Activated naive CD8-positive, alpha-beta T cell treated with anti-CD3 and anti-CD28 coated beads for 36 hours (primary cell): ENCODE data around the gene IARS1. TPM values are rescaled to one million over a fixed set of nuclear protein-coding genes. Genes with fewer than 3 reads are reported as not detected.

Experiments
- DNase-seq: peaks from one replicate; pipeline ENCODE4 v3.0.0; 2021
- H3K27ac Mint-ChIP-seq: one replicate; pipeline ENCODE4 v1.8.0; 2022; ENCODE audit warnings: mild to moderate bottlenecking, moderate library complexity, mixed read lengths
- H3K27me3 Mint-ChIP-seq: one replicate; pipeline ENCODE4 v1.8.0; 2022; ENCODE audit warnings: mild to moderate bottlenecking, mixed read lengths
- H3K36me3 Mint-ChIP-seq: one replicate; pipeline ENCODE4 v1.8.0; 2021; ENCODE audit warnings: mild to moderate bottlenecking, mixed read lengths
- H3K4me1 Mint-ChIP-seq: one replicate; pipeline ENCODE4 v1.8.0; 2021; ENCODE audit warnings: mixed read lengths
- H3K4me3 Mint-ChIP-seq: one replicate; pipeline ENCODE4 v1.8.0; 2022; ENCODE audit warnings: mild to moderate bottlenecking, moderate library complexity, mixed read lengths
- H3K9me3 Mint-ChIP-seq: one replicate; pipeline ENCODE4 v1.8.0; 2022; ENCODE audit warnings: mixed read lengths
- total RNA-seq, 2 experiments: library from RNA; stranded (reverse); gene quantifications; one replicate each; pipeline ENCODE4 v1.2.3, GENCODE V29; 2021

Gene IARS1
- total RNA-seq, 2 experiments from 2014 or later, result 280 TPM

DNA sequence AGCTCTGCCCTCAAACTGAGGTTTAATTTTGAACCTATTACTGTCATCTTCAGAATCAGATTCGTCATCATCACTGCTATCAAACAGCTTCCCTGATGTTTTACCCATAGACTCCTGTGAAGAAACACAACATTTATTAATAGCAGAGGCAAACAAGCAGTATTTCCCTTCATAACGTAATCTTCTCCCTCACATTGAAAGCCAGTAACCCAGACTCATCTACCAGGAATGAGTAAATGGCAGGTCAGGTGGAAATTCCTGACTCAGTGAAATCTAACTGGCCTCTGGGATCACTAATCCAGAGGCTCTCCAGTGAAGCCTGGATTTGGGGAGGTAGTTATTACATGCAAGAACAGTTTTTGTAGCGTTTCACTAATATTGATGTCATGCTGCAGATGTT lies 17.1 kb upstream of the IARS1 start:
- H3K4me1 Mint-ChIP-seq, result peaks cover 26% of the 10 kb centered on the region

DNA sequence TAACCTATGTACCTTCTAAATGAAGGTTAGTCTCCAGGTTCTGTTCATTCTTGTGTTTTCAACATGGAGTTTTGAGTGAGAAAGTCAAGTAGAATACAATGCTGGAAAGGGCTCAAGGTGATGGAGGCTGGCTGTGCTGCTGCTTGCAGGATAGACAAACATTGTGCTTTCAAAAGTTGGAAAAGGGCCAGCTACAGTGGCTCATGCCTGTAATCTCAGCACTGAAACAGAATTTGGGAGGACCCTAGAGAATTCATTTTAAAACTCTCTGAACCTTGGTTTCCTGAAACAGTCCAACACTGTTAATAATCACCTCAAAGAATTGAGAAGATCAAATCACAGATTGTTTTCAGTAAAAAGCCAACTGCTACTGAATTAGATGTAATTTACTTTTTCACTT lies 15.4 kb upstream of the IARS1 start:
- H3K36me3 Mint-ChIP-seq, result peaks cover 51% of the 10 kb centered on the region
- no peaks in the 10 kb centered on the region for H3K27me3 Mint-ChIP-seq
- H3K4me1 Mint-ChIP-seq, result peaks cover 14% of the 10 kb centered on the region
- no peak overlapping the region for H3K4me3 Mint-ChIP-seq
- no peak overlapping the region for H3K27ac Mint-ChIP-seq
- no peaks in the 10 kb centered on the region for H3K9me3 Mint-ChIP-seq
- DNase-seq, result no peak

More for the DNA sequence above, 17.1 kb upstream of the IARS1 start:
- H3K9me3 Mint-ChIP-seq, result no peaks in the 10 kb centered on the region
- H3K4me3 Mint-ChIP-seq, result no peak overlapping the region
- H3K36me3 Mint-ChIP-seq, result peaks cover 56% of the 10 kb centered on the region
- no peaks in the 10 kb centered on the region for H3K27me3 Mint-ChIP-seq
- DNase-seq, result no peak
- no peak overlapping the region for H3K27ac Mint-ChIP-seq

- no peaks in the 10 kb centered on the region for H3K27me3 Mint-ChIP-seq
- H3K27ac Mint-ChIP-seq, result no peak overlapping the region
- H3K4me3 Mint-ChIP-seq, result no peak overlapping the region
- no peaks in the 10 kb centered on the region for H3K9me3 Mint-ChIP-seq
- peaks cover 17% of the 10 kb centered on the region for H3K4me1 Mint-ChIP-seq
- peaks cover 31% of the 10 kb centered on the region for H3K36me3 Mint-ChIP-seq
- DNase-seq, result no peak
Measured at GRCh38 chr9:92300936-92301335, 7.4 kb upstream of the IARS1 start.

GRCh38 chr9:92299116-92299515 lies 5.6 kb upstream of the IARS1 start:
- Mint-ChIP-seq H3K4me3 (no peak overlapping the region), H3K27me3 (no peaks in the 10 kb centered on the region), H3K4me1 (peaks cover 27% of the 10 kb centered on the region), H3K36me3 (peaks cover 23% of the 10 kb centered on the region), H3K27ac (peak overlapping the region; percentile 52), H3K9me3 (no peaks in the 10 kb centered on the region)
- no peak for DNase-seq

GRCh38 chr9:92298036-92298435 lies 4.5 kb upstream of the IARS1 start:
- Mint-ChIP-seq H3K4me3 (no peak overlapping the region), H3K27me3 (no peaks in the 10 kb centered on the region), H3K9me3 (no peaks in the 10 kb centered on the region)

GRCh38 chr9:92297611-92298010 lies 4.1 kb upstream of the IARS1 start:
- Mint-ChIP-seq H3K36me3 (peaks cover 31% of the 10 kb centered on the region), H3K27ac (peak overlapping the region; percentile 76), H3K27me3 (no peaks in the 10 kb centered on the region), H3K4me3 (no peak overlapping the region), H3K4me1 (peaks cover 32% of the 10 kb centered on the region), H3K9me3 (no peaks in the 10 kb centered on the region)
- no peak for DNase-seq

More at GRCh38 chr9:92298036-92298435, 4.5 kb upstream of the IARS1 start:
- DNase-seq, result no peak
- Mint-ChIP-seq H3K4me1 (peaks cover 30% of the 10 kb centered on the region), H3K27ac (peak overlapping the region; percentile 76), H3K36me3 (peaks cover 30% of the 10 kb centered on the region)

DNA sequence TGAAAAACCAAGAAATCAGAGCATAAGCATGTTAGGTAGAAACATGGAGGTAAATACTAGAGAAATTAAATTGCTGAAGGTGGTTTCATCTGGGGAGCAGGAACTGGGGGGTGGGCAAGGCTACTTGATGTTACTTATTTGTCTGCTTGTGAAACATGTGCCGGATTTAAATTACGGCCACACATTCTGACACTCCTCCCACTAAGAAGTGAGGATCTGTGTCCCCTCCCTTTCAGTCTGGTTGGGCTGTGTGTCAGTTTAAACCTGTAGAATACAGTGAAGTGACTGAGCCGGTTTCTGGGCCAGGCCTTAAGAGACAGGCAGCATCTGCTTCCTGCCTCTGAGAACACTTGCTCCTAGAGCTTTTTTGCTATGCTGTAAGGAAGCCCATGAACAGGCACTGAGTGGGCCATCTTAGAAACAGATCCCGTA lies 2.3 kb upstream of the IARS1 start:
- peaks cover 45% of the 10 kb centered on the region for H3K4me1 Mint-ChIP-seq
- no peak for DNase-seq
- no peaks in the 10 kb centered on the region for H3K9me3 Mint-ChIP-seq
- no peak overlapping the region for H3K4me3 Mint-ChIP-seq
- peak overlapping the region; percentile 47 for H3K27ac Mint-ChIP-seq
- H3K36me3 Mint-ChIP-seq, result peaks cover 46% of the 10 kb centered on the region
- no peaks in the 10 kb centered on the region for H3K27me3 Mint-ChIP-seq

- no peak for DNase-seq
- no peak overlapping the region for H3K4me3 Mint-ChIP-seq
- peaks cover 51% of the 10 kb centered on the region for H3K36me3 Mint-ChIP-seq
- no peaks in the 10 kb centered on the region for H3K27me3 Mint-ChIP-seq
- H3K9me3 Mint-ChIP-seq, result no peaks in the 10 kb centered on the region
- H3K27ac Mint-ChIP-seq, result peak overlapping the region; percentile 5
- peaks cover 50% of the 10 kb centered on the region for H3K4me1 Mint-ChIP-seq
Measured at GRCh38 chr9:92295240-92295790, 1.8 kb upstream of the IARS1 start.

DNA sequence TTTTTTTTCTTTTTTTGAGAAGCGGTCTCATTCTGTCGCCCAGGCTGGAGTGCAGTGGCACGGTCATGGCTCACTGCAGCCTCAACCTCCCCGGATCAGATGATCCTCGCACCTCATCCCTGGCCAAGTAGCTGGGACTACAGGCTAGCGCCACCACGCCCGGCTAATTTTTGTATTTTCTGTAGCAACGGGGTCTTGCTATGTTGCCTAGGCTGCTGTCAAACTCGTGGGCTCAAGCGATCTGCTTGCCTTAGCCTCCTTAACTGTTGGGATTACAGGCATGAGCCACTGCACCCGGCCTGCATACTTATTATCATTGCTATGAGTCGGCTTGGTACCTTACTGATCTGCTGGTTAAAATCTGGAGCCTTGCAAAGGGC lies 790 bp upstream of the IARS1 start:
- Mint-ChIP-seq H3K9me3 (no peaks in the 10 kb centered on the region), H3K4me3 (peak overlapping the region; percentile 97), H3K36me3 (peaks cover 58% of the 10 kb centered on the region), H3K4me1 (peaks cover 56% of the 10 kb centered on the region), H3K27me3 (no peaks in the 10 kb centered on the region), H3K27ac (peak overlapping the region; percentile 99)
- peak; percentile 14 for DNase-seq

DNA sequence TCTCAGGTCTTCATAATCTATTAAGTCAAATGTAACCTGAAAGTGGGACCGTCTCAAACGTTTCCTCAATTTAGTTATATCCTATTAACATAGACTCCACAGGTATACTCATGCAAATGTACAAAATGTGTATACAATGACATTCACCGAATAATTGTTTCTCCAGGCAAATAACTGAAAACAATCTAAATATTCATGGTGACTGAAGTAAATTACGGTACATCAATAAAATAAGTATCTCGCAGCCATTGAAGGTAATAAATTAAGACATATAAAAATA lies 482 bp downstream of the IARS1 start:
- H3K27ac Mint-ChIP-seq, result peak overlapping the region; percentile 99
- H3K27me3 Mint-ChIP-seq, result no peaks in the 10 kb centered on the region
- H3K4me1 Mint-ChIP-seq, result peaks cover 57% of the 10 kb centered on the region
- DNase-seq, result no peak
- peak overlapping the region; percentile 97 for H3K4me3 Mint-ChIP-seq
- no peaks in the 10 kb centered on the region for H3K9me3 Mint-ChIP-seq
- H3K36me3 Mint-ChIP-seq, result peaks cover 63% of the 10 kb centered on the region

DNA sequence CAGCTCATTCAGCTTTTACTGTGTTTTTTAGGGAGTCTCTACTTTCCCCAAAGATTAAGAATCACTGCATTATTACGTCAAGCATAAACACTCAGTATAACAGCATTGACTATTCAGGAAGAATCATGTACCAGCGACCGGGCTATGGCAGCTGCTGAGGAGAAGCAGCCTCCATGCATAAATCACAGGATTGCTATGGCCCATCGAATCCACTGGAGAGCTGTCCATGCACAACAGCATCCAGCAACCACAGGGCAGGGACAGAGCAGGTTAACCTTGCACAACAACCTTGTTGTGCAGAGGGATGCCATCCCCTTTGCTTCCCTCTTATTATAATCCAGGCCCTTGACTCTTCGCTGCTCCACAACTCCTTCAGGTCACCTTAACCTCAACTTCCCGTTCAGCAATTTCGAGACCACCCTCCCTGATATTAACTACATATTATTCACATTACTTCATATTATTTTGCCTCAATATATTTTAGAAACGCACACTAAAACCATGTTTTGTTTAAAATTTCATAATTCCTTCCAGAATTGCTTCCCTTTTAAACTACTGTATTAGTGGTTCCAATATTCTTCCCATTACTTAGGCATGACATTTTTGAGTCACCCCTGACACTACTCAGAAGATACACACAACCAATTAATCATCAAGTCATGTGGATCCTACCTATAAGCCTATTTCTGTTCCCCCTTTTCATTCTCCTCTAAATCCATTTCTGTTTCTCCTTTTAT lies 991 bp downstream of the IARS1 start:
- peaks cover 54% of the 10 kb centered on the region for H3K4me1 Mint-ChIP-seq
- H3K27me3 Mint-ChIP-seq, result no peaks in the 10 kb centered on the region

DNA sequence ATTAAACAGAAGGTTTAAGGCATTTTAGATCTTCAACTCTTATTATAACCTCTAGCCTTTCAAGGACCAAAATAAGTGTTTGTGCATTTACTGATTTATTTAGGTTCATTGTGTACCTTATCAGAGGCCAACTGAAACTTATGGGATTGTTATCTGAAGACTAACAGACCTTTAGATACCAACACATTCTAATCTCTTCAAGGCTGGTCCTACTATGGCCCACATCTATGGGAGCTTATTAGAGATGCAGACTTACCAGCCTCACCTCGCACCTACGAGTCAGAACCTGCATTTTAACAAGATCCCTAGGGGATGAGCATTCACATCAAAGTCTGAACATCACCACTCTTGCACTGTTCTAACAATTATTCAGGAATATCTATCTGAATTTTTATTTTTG lies 1.9 kb downstream of the IARS1 start:
- Mint-ChIP-seq H3K4me3 (peak overlapping the region; percentile 97), H3K27ac (peak overlapping the region; percentile 99), H3K36me3 (peaks cover 61% of the 10 kb centered on the region), H3K27me3 (no peaks in the 10 kb centered on the region), H3K9me3 (no peaks in the 10 kb centered on the region), H3K4me1 (peaks cover 54% of the 10 kb centered on the region)
- no peak for DNase-seq

More for the DNA sequence above, 991 bp downstream of the IARS1 start:
- no peak for DNase-seq
- Mint-ChIP-seq H3K27ac (peak overlapping the region; percentile 99), H3K4me3 (peak overlapping the region; percentile 97), H3K9me3 (no peaks in the 10 kb centered on the region), H3K36me3 (peaks cover 64% of the 10 kb centered on the region)

GRCh38 chr9:92290785-92291429 lies 2.6 kb downstream of the IARS1 start:
- H3K36me3 Mint-ChIP-seq, result peaks cover 61% of the 10 kb centered on the region
- no peak for DNase-seq
- H3K4me3 Mint-ChIP-seq, result peak overlapping the region; percentile 97
- H3K27ac Mint-ChIP-seq, result peak overlapping the region; percentile 57
- H3K4me1 Mint-ChIP-seq, result peaks cover 50% of the 10 kb centered on the region
- no peaks in the 10 kb centered on the region for H3K27me3 Mint-ChIP-seq
- no peaks in the 10 kb centered on the region for H3K9me3 Mint-ChIP-seq

DNA sequence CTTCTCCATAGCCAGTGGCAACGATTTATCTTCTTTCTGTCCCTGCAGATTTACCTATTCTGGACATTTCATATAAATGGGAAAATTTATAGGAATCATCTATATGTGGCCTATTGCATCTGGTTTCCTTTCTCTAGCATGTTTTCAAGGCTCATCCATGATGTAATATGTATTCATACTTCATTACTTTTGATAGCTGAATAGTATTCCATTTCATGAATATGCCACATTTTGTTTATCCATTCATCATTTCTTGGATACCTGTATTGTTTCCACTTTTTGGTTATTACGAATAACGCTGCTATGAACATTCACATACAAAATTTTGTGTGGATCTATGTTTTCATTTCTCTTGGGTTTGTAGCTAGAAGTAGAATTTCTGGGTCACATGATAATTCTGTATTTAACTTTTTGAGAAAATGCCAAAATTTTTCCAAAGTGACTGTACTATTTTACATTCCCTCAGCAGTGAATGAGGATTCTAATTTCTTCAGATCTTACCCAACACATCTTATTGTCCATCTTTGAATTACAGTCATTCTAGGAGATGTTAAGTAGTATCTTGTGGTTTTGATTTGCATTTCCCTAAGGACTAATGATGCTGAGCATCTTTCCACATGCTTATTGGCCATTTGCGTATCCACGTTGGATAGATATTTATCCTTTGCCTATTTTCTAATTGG lies 3.6 kb downstream of the IARS1 start:
- H3K4me1 Mint-ChIP-seq, result peaks cover 44% of the 10 kb centered on the region
- H3K36me3 Mint-ChIP-seq, result peaks cover 69% of the 10 kb centered on the region
- H3K9me3 Mint-ChIP-seq, result no peaks in the 10 kb centered on the region
- no peak for DNase-seq
- no peak overlapping the region for H3K4me3 Mint-ChIP-seq
- H3K27me3 Mint-ChIP-seq, result no peaks in the 10 kb centered on the region
- peak overlapping the region; percentile 44 for H3K27ac Mint-ChIP-seq

DNA sequence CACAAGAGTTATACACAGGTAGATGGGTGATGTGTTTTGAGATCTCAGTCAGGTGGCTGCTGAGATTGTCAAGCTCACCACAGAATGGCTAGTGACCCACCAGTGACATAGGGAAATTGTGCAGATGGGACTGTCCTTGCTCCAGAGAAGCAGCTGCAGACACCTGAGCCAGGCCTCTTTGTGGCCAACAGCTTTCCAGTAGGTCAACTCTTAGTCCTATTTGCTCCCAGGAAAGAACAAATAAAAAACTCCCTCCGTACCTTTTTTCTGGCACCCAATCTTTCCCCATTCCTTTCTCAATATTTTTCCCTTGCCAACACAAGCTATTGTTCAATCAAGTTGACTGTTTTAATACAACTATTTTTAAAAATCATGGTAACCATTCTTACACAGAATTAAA lies 14.2 kb downstream of the IARS1 start:
- Mint-ChIP-seq H3K27me3 (no peaks in the 10 kb centered on the region), H3K4me3 (no peak overlapping the region), H3K36me3 (peaks cover 46% of the 10 kb centered on the region), H3K9me3 (no peaks in the 10 kb centered on the region), H3K27ac (peak overlapping the region; percentile 27), H3K4me1 (peaks cover 42% of the 10 kb centered on the region)
- no peak for DNase-seq
